Breast epithelium (tissue), 4 donors: ENCODE data around the gene PATL2. TPM values are rescaled to one million over a fixed set of nuclear protein-coding genes. Genes with fewer than 3 reads are reported as not detected.

Experiments used
- DNase-seq, 2 donors: peaks; one replicate each; pipeline ENCODE4 v3.0.0-alpha.2; 2019; ENCODE audit warnings: low spot score in 2 of 2
- H3K27ac ChIP-seq, 2 donors: fragments of 200-600 bp; sonication (generic) in 1 of 2; one replicate each; pipeline ENCODE4 v1.5.1; 2016 to 2019; ENCODE audit warnings: mild to moderate bottlenecking in 1 of 2
- H3K27me3 ChIP-seq, 2 donors: fragments of 200-600 bp; sonication (generic) in 1 of 2; one replicate each; pipeline versions ENCODE4 v1.5.1 to v1.6.0; 2017 to 2019; ENCODE audit warnings: control low read depth in 1 of 2, mild to moderate bottlenecking in 1 of 2
- H3K36me3 ChIP-seq: fragments of 200-600 bp; one replicate; pipeline ENCODE4 v1.5.1; 2019
- H3K4me1 ChIP-seq, 2 donors: fragments of 200-600 bp; sonication (generic); one replicate each; pipeline ENCODE4 v1.5.1; 2016 to 2019; ENCODE audit warnings: control low read depth in 1 of 2
- H3K4me3 ChIP-seq, 3 donors: fragments of 200-600 bp; sonication (generic); 1 replicate in 2 of 3; 2 replicates in 1 of 3; pipeline ENCODE4 v1.5.1; 2016 to 2019; ENCODE audit warnings: mild to moderate bottlenecking in 3 of 3, moderate library complexity in 2 of 3
- H3K9me3 ChIP-seq, 2 donors: fragments of 200-600 bp; sonication (generic) in 1 of 2; one replicate each; pipeline ENCODE4 v1.5.1; 2016 to 2019; ENCODE audit warnings: control low read depth in 1 of 2
- CTCF ChIP-seq, 3 donors: fragments of 450-650 bp; IDR thresholded peaks; one replicate each; pipeline ENCODE4 v1.5.1; 2016 to 2017; ENCODE audit warnings: antibody characterized with exemption in 3 of 3, mild to moderate bottlenecking in 3 of 3, moderate library complexity in 3 of 3
- POLR2A ChIP-seq: fragments of 450-650 bp; IDR thresholded peaks from one replicate; pipeline ENCODE4 v1.6.1; 2016; ENCODE audit warnings: antibody characterized with exemption, mild to moderate bottlenecking, moderate library complexity
- POLR2AphosphoS5 ChIP-seq, 3 donors: sonication (generic); formaldehyde crosslinking; IDR thresholded peaks; one replicate each; pipeline ENCODE4 v1.6.1; 2017; ENCODE audit warnings: antibody characterized with exemption in 3 of 3
- intact Hi-C: fragments of 100-400 bp; cut with DNase I; formaldehyde crosslinking; loops from one replicate; pipeline ENCODE4 v1.15.1; 2023; ENCODE audit warnings: low total_unique reads
- total RNA-seq, 3 donors: library from RNA; depleted of rRNA; stranded (reverse); fragments of >200 nt; gene quantifications; one replicate each; pipeline ENCODE4 v1.1.0, GENCODE V29; 2016

The PATL2 gene
- total RNA-seq, 3 donors from 2014 or later, result 1.6 to 2.6 (median 2.2) TPM

- H3K9me3 ChIP-seq, result no peaks in the 10 kb centered on the region
- no peak overlapping the region for H3K27ac ChIP-seq
- no peaks in the 10 kb centered on the region for H3K27me3 ChIP-seq
- H3K4me1 ChIP-seq, result peaks cover 0 to 3% of the 10 kb centered on the region in 2 donors
- DNase-seq, result no peak
- no peak overlapping the region for H3K4me3 ChIP-seq
- no peak for TF ChIP-seq POLR2AphosphoS5 (IDR thresholded peaks at IDR 0.05)
- TF ChIP-seq CTCF (IDR thresholded peaks at IDR 0.05), result no peak
- TF ChIP-seq POLR2A, result no peak
- no peaks in the 10 kb centered on the region for H3K36me3 ChIP-seq
- intact Hi-C loops, result no loop called here
Observed at GRCh38 chr15:44682211-44682610, 28.9 kb downstream of the PATL2 start.

- intact Hi-C loops, result no loop called here
- no peak for DNase-seq
- TF ChIP-seq POLR2A (no peak), POLR2AphosphoS5 (IDR thresholded peaks at IDR 0.05) (no peak), CTCF (IDR thresholded peaks at IDR 0.05) (no peak)
- H3K4me1 ChIP-seq, result no peaks in the 10 kb centered on the region
- no peak overlapping the region for H3K4me3 ChIP-seq
- H3K27me3 ChIP-seq, result no peaks in the 10 kb centered on the region
- H3K9me3 ChIP-seq, result no peaks in the 10 kb centered on the region
- no peaks in the 10 kb centered on the region for H3K36me3 ChIP-seq
- H3K27ac ChIP-seq, result no peak overlapping the region
Observed at GRCh38 chr15:44676676-44677075, 34.4 kb downstream of the PATL2 start.

- intact Hi-C loops, result no loop called here
Observed at GRCh38 chr15:44675911-44676310, 35.2 kb downstream of the PATL2 start.

GRCh38 chr15:44673639-44674038, 37.5 kb downstream of the PATL2 start:
- no peaks in the 10 kb centered on the region for H3K9me3 ChIP-seq
- no peak overlapping the region for H3K27ac ChIP-seq
- TF ChIP-seq POLR2A, result no peak
- TF ChIP-seq CTCF (IDR thresholded peaks at IDR 0.05), result no peak
- no peak for TF ChIP-seq POLR2AphosphoS5 (IDR thresholded peaks at IDR 0.05)
- no peaks in the 10 kb centered on the region for H3K36me3 ChIP-seq
- H3K4me3 ChIP-seq, result no peak overlapping the region
- intact Hi-C loops, result no loop called here
- no peaks in the 10 kb centered on the region for H3K27me3 ChIP-seq
- DNase-seq, result no peak
- H3K4me1 ChIP-seq, result no peaks in the 10 kb centered on the region

More at GRCh38 chr15:44675911-44676310, 35.2 kb downstream of the PATL2 start:
- H3K36me3 ChIP-seq, result no peaks in the 10 kb centered on the region
- no peak overlapping the region for H3K27ac ChIP-seq
- no peaks in the 10 kb centered on the region for H3K9me3 ChIP-seq
- no peak overlapping the region for H3K4me3 ChIP-seq
- DNase-seq, result no peak
- no peaks in the 10 kb centered on the region for H3K4me1 ChIP-seq
- TF ChIP-seq CTCF (IDR thresholded peaks at IDR 0.05) (no peak), POLR2AphosphoS5 (IDR thresholded peaks at IDR 0.05) (no peak)
- H3K27me3 ChIP-seq, result no peaks in the 10 kb centered on the region

- Histone ChIP-seq H3K9me3 (no peaks in the 10 kb centered on the region), H3K36me3 (no peaks in the 10 kb centered on the region), H3K4me3 (no peak overlapping the region), H3K27me3 (no peaks in the 10 kb centered on the region), H3K4me1 (no peaks in the 10 kb centered on the region), H3K27ac (no peak overlapping the region)
- no peak for DNase-seq
- no peak for TF ChIP-seq CTCF (IDR thresholded peaks at IDR 0.05)
- TF ChIP-seq POLR2A, result no peak
- no peak for TF ChIP-seq POLR2AphosphoS5 (IDR thresholded peaks at IDR 0.05)
- intact Hi-C loops, result no loop called here
Observed at GRCh38 chr15:44670087-44670950, 40.8 kb downstream of the PATL2 start.
